HL-60 (cell line): ENCODE data around the gene PHLDA1.

Source experiments
- DNase-seq, 2 experiments: peaks; one replicate each; pipeline ENCODE4 v3.0.0-alpha.2; 2010 to 2020; ENCODE audit warnings: low read depth in 1 of 2, low spot score in 1 of 2
- H3K27ac ChIP-seq: fragments of 250-450 bp; sonication (Bioruptor Pico); replicated peaks from 2 replicates; pipeline ENCODE4 v1.5.1; 2020; ENCODE audit warnings: mild to moderate bottlenecking, moderate library complexity
- H3K27me3 ChIP-seq: fragments of 250-450 bp; sonication (Bioruptor Pico); 2 replicates; pipeline ENCODE4 v1.5.1; 2021; ENCODE audit warnings: mild to moderate bottlenecking, moderate library complexity; ENCODE audit not compliant: insufficient read depth, poor library complexity, severe bottlenecking
- H3K4me3 ChIP-seq: replicated peaks from 2 replicates; pipeline ENCODE4 v1.5.1; 2011; ENCODE audit warnings: mild to moderate bottlenecking, control low read depth, low read length; ENCODE audit not compliant: insufficient read depth
- GABPA ChIP-seq: IDR thresholded peaks from 2 replicates; pipeline ENCODE4 v1.6.1; 2012; ENCODE audit warnings: low read depth
- POLR2AphosphoS5 ChIP-seq: IDR thresholded peaks from 2 replicates; pipeline ENCODE4 v1.6.1; 2012; ENCODE audit warnings: low read depth
- SPI1 ChIP-seq: IDR thresholded peaks from 2 replicates; pipeline ENCODE4 v1.6.1; 2012; ENCODE audit warnings: low read depth, mild to moderate bottlenecking, borderline replicate concordance
- TF ChIP-seq, protein P1 (sequence below): IDR thresholded peaks from 2 replicates; pipeline ENCODE4 v1.6.1; 2012; ENCODE audit warnings: low read depth; ENCODE audit not compliant: insufficient replicate concordance
- TF ChIP-seq, protein P2 (sequence below): IDR thresholded peaks from one replicate; pipeline ENCODE4 v1.5.1; 2011; ENCODE audit warnings: low read length, control low read depth, inconsistent platforms; ENCODE audit not compliant: insufficient read depth

Gene PHLDA1

GRCh38 chr12:76024102-76024781 is 7.3 kb downstream of the PHLDA1 start:
- H3K27me3 ChIP-seq: no peaks in the 10 kb centered on the region
- TF ChIP-seq, protein P1, sequence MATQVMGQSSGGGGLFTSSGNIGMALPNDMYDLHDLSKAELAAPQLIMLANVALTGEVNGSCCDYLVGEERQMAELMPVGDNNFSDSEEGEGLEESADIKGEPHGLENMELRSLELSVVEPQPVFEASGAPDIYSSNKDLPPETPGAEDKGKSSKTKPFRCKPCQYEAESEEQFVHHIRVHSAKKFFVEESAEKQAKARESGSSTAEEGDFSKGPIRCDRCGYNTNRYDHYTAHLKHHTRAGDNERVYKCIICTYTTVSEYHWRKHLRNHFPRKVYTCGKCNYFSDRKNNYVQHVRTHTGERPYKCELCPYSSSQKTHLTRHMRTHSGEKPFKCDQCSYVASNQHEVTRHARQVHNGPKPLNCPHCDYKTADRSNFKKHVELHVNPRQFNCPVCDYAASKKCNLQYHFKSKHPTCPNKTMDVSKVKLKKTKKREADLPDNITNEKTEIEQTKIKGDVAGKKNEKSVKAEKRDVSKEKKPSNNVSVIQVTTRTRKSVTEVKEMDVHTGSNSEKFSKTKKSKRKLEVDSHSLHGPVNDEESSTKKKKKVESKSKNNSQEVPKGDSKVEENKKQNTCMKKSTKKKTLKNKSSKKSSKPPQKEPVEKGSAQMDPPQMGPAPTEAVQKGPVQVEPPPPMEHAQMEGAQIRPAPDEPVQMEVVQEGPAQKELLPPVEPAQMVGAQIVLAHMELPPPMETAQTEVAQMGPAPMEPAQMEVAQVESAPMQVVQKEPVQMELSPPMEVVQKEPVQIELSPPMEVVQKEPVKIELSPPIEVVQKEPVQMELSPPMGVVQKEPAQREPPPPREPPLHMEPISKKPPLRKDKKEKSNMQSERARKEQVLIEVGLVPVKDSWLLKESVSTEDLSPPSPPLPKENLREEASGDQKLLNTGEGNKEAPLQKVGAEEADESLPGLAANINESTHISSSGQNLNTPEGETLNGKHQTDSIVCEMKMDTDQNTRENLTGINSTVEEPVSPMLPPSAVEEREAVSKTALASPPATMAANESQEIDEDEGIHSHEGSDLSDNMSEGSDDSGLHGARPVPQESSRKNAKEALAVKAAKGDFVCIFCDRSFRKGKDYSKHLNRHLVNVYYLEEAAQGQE: no peak
- TF ChIP-seq, protein P2, sequence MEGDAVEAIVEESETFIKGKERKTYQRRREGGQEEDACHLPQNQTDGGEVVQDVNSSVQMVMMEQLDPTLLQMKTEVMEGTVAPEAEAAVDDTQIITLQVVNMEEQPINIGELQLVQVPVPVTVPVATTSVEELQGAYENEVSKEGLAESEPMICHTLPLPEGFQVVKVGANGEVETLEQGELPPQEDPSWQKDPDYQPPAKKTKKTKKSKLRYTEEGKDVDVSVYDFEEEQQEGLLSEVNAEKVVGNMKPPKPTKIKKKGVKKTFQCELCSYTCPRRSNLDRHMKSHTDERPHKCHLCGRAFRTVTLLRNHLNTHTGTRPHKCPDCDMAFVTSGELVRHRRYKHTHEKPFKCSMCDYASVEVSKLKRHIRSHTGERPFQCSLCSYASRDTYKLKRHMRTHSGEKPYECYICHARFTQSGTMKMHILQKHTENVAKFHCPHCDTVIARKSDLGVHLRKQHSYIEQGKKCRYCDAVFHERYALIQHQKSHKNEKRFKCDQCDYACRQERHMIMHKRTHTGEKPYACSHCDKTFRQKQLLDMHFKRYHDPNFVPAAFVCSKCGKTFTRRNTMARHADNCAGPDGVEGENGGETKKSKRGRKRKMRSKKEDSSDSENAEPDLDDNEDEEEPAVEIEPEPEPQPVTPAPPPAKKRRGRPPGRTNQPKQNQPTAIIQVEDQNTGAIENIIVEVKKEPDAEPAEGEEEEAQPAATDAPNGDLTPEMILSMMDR: no peak
- TF ChIP-seq SPI1 (no peak), POLR2AphosphoS5 (no peak), GABPA (no peak)
- no peak overlapping the region for H3K27ac ChIP-seq
- no peak for DNase-seq
- no peak overlapping the region for H3K4me3 ChIP-seq

DNA sequence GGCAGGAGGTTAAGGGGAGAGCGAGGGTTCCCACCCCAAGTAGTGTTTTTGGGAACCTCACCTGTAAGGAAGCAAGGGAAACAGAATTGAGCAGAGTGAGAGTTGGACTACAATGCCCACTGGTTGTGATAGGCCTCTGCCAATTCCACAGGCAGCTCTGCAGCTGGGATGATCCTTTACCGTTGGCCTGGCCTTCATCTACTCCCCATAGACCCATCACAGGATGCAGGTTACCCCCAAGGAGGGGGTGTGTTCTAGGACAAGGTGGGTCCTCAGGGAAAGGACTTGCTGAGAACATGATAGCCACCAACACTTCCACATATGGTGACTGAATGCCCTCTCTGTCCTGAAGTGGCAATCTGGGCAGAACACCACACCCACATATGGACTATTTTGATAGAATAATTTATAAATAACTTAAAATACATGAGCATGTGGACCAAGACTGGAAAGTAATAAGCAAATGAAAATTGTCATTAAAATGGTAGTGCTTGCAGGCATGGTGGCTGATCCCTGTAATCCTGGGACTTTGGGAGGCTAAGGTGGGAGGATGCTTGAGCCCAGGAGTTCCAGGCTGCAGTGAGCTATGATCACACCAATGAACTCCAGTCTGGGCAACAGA is 8.4 kb downstream of the PHLDA1 start:
- TF ChIP-seq SPI1: no peak
- TF ChIP-seq, protein P1: no peak
- no peak for TF ChIP-seq POLR2AphosphoS5
- TF ChIP-seq, protein P2: no peak
- DNase-seq: no peak
- H3K27ac ChIP-seq: no peak overlapping the region
- H3K27me3 ChIP-seq: no peaks in the 10 kb centered on the region
- no peak overlapping the region for H3K4me3 ChIP-seq

DNA sequence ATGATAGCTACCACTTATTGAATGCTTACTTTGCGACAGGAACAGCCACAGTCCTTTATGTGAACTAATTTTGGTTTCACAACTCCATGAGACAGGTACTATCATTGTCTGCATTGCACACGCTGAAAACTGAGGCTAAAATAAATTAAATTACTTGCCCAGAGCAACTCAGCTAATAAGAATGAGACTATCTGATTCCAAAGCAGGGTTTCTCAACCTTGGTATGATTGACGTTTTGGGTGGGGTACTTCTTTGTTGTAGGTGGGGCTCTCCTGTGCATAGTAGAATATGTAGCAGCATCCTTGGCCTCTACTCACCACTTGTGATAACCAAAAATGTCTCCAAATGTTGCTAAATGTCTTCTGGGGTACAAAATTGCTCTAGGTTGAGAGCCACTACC is 9.1 kb downstream of the PHLDA1 start:
- no peak for DNase-seq

More for the DNA sequence above, 9.1 kb downstream of the PHLDA1 start:
- Histone ChIP-seq H3K27me3 (no peaks in the 10 kb centered on the region), H3K27ac (no peak overlapping the region), H3K4me3 (no peak overlapping the region)
- TF ChIP-seq SPI1: no peak
- no peak for TF ChIP-seq GABPA
- TF ChIP-seq, protein P2: no peak
- no peak for TF ChIP-seq POLR2AphosphoS5
- TF ChIP-seq, protein P1: no peak
